Eye (tissue), 1 donor: ENCODE results near the gene TMEM54.

Experiments
- DNase-seq: peaks from one replicate; pipeline ENCODE4 v3.0.0-alpha.2; 2015

The TMEM54 gene

GRCh38 chr1:32893198-32894018, 7.8 kb downstream of the TMEM54 start:
- peak; percentile 84 for DNase-seq

DNA sequence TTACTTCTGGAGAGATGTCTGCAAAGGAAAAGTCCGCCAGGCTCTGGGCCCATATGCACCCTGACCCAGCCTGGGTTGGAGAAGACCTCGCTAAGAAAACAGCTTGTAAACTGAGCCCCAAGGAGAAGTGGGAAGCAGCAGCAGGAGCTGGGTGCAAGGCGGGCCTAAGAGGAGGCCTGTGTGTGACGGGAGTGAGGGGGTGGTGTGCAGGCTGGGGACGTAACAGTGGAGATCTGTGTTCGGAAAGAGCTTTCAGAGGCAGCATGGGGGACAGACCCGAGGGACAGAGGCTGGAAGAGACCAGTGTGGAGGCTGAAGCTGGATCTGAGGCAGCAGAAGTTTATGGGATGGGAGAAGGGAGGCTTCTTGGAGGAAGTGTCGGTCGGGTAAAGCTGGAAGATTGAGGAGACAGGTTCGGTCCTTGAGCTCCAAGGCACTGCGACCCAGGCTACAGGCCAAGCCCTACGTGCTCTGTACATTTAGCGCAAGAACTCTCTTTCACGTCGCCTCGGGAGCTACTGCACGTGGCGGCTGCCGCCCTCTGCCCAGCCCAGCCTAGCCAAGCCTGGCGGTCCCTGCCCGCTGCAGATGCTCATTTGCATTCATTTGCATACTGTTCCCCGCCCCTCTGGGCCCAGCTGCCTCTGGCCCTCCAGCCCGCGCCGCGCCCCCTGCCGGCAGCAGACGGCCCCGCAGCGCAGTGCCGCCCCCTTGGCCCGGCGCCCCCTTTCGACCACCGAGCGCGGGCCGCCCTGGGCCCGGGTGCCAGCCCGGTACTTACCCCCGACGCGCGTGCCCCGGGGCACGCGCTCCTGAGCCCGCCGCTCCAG, 8.6 kb downstream of the TMEM54 start:
- peak; percentile 78 for DNase-seq

DNA sequence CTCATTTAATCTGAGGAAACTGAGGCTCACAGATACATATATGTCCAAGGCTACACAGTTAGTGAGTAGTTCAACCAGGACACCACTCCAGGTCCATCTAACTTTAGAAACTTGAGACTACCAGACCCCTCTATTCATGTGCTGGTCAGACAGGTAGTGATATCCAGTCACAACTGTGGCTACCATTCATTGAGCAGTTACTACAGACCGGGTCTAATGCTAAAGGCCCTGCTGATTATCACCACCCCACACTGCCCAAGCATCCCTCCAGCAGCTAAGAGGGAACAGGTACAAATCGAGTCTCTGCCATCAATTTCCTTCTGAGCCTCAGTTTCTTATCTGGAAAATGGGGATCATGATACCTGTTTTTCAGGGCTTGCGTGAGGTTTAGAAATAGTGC, 9.6 kb downstream of the TMEM54 start:
- DNase-seq = peak; percentile 0

- no peak for DNase-seq
These were observed 10.0 kb downstream of the TMEM54 start for GRCh38 chr1:32891241-32891570.

GRCh38 chr1:32890516-32891240, 10.5 kb downstream of the TMEM54 start:
- DNase-seq = no peak

DNA sequence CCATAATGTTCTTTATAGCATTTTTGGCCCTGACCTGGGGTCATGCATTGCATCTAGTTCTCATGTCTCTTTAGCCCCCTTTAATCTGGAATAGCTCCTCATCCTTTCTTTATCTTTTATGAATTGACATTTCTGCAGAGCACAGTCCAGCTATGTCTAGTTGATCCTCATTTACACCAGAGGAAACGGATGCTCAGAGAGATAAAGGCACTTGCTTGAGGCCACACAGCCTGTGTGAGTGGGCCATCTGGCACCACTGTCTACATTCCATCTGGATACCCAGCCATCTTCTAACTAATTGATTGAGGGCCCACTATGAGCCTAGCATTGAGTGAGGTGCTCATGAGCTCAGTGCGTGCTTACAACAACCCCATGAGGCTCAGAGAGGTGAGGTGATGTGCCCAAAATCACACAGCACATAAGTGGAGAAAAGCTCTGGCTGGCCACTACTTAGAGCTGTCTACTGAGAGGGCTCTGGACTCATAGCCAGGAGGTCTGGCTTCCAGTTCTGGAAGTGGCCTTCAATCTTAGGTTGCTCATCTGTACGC, 11.4 kb downstream of the TMEM54 start:
- no peak for DNase-seq

- no peak for DNase-seq
These were observed 12.3 kb downstream of the TMEM54 start for GRCh38 chr1:32888677-32889420.

DNA sequence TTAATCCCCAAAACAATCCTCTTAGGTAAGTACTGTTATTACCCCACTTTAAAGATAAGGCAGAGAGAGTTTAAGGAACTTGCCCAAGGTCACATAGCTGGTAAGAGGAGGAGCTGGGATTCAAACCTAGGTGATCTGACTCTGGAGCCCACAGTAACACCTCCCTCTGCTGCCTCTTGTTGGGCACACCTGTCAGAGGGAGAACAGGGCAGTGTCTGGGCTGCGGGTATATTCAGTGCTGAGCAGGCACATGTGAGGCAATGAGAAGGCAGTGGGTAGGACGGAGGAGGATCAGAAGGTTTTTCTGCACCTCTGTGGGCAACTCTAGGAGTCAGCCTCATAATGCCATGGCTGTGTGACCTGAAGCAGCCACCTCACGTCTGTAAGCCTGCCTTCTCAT, 13.1 kb downstream of the TMEM54 start:
- no peak for DNase-seq

DNA sequence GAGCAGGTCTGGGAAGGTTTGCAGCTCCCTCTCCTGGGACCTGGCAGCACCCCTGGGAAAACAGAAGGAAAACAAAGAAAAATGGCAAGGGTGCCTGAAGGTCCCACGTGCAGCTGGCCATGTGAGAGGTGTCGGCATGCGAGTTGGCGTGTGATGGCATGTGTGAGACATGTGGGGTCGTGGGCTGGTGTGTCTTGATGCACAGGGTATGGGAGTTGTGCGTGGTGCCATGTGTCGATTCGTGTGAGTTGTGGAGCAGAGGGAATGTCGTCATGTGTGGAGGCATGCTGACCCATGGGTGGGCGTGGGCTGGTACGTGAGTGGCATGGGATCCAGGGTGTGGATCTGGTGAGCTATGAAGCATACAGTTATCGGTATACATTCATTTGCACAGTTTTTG, 13.6 kb downstream of the TMEM54 start:
- no peak for DNase-seq

- DNase-seq = peak; percentile 31
These were observed 14.3 kb downstream of the TMEM54 start for GRCh38 chr1:32886828-32887414.

GRCh38 chr1:32886004-32886827, 15.0 kb downstream of the TMEM54 start, which contains the start of gene HPCA:
TSS of gene HPCA (plus strand) at chr1:32886491. CDS start at chr1:32888899, 2,408 bp downstream.
- peak; percentile 85 for DNase-seq

- DNase-seq = no peak
These were observed 15.5 kb downstream of the TMEM54 start for GRCh38 chr1:32885676-32886003.

DNA sequence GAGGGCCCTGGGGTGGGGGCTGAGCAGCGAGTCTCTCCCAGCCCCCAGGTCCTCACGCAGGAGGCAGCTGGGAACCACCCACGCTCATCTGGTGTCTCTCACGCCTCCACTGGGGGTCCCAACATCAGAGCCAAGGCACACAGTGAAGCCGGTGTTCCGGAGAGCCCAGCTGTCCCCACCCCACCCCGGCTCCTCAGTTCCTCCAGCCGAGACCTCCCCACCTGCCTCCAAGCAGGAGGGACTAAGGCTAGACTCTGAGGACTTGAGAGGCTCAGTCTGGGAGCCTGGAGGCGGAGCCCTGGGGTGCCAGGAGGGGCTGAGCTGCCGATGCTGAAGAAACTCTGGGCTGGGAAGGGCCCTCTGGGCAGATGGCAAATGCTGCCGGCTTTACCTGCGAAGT, 16.5 kb downstream of the TMEM54 start:
- DNase-seq = no peak

- DNase-seq = no peak
These were observed 17.2 kb downstream of the TMEM54 start for GRCh38 chr1:32884032-32884372.

GRCh38 chr1:32883338-32884031, 17.7 kb downstream of the TMEM54 start:
- no peak for DNase-seq

DNA sequence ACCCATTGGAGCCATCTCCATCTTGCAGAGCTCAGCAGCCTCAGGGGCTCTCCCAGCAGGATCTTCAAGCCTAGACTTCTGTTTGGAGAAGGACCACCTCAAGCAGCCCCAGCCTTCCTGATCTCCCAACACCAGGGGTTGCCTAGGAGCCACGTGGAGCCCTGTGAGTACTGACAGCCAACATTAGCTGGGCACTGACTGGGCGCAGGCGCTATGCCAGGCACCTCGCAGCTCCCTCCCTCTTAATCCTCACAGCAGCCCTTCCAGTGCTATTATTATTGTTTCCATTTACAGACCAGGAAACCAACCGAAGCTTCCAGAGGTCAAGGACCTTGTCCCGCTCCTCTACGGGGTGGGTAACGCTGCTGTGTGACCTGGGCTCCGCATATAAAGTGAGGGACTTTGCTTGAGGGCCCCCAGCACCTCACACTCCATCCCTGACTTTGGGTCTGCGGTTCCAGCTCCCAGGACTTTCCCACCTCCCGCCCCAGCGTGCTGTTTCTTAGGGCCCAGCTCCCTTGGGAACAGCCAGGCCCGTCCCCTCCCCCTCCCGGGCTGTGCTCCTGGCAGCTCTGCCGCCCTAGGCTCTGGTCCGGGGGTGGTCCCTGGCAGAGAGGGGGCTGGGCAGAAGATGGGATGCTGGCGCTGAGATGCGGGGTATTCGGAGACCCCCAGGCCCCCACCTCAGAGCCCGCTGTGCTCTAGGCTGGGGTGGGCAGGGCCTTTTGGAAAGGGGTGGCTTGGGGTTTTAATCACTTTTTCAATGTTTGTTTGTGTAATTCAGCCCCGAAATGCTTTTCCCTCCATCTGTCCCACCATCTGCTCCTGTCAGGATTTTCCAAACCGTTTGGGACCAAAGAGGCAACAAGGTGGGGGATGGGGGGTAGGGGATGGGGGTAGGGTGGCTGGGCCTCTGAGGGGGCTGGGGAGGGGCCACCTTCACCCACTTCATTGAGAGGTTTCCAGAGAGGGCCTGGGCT, 19.0 kb downstream of the TMEM54 start:
- DNase-seq = no peak

DNA sequence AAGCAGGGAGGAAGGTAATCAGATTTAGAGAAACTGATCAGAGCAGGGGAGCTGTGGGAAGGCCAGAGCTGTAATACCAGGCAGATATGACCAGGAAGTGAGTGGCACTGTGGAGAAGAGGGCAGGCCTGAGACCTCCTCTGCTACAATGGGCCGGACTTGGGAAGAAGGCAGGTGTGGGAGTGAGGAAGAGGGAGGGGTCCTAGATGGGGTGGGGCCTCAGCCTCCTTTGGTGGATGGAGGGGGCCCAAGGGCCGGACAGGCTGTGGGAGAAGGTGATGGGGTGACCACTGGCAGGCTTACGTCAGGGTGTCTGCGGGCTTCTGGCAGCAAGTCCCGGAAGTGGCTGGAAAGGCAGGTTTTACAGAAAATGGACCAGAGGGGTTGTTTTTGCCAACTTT, 19.9 kb downstream of the TMEM54 start:
- no peak for DNase-seq

- no peak for DNase-seq
These were observed 22.6 kb downstream of the TMEM54 start for GRCh38 chr1:32878637-32879041.

- no peak for DNase-seq
These were observed 23.0 kb downstream of the TMEM54 start for GRCh38 chr1:32878183-32878582.
